Osteocyte (in vitro differentiated cells): ENCODE data around the gene IER5. TPM values are rescaled to one million over a fixed set of nuclear protein-coding genes. Genes with fewer than 3 reads are reported as not detected.

Experiments used
- DNase-seq: peaks from one replicate; pipeline ENCODE4 v3.0.0; 2021; ENCODE audit warnings: mixed read lengths; ENCODE audit not compliant: unreplicated experiment; ENCODE audit errors: extremely low spot score
- H3K27ac Mint-ChIP-seq: one replicate; pipeline ENCODE4 v1.8.0; 2021; ENCODE audit warnings: mild to moderate bottlenecking, mixed read lengths; ENCODE audit not compliant: unreplicated experiment
- H3K27me3 Mint-ChIP-seq: one replicate; pipeline ENCODE4 v1.8.0; 2021; ENCODE audit warnings: mixed read lengths; ENCODE audit not compliant: unreplicated experiment
- H3K36me3 Mint-ChIP-seq: one replicate; pipeline ENCODE4 v1.8.0; 2021; ENCODE audit warnings: mixed read lengths; ENCODE audit not compliant: unreplicated experiment
- H3K4me1 Mint-ChIP-seq: one replicate; pipeline ENCODE4 v1.8.0; 2021; ENCODE audit warnings: mixed read lengths; ENCODE audit not compliant: unreplicated experiment
- H3K4me3 Mint-ChIP-seq: one replicate; pipeline ENCODE4 v1.8.0; 2021; ENCODE audit warnings: mild to moderate bottlenecking, moderate library complexity, mixed read lengths; ENCODE audit not compliant: unreplicated experiment
- H3K9me3 Mint-ChIP-seq: one replicate; pipeline ENCODE4 v1.8.0; 2021; ENCODE audit warnings: mixed read lengths; ENCODE audit not compliant: unreplicated experiment
- CTCF ChIP-seq: fragments of 200-600 bp; sonication (generic); IDR thresholded peaks from 2 replicates; pipeline ENCODE4 v1.5.0; 2021; ENCODE audit warnings: antibody characterized with exemption, mild to moderate bottlenecking, moderate library complexity
- total RNA-seq: library from RNA; stranded (reverse); gene quantifications from 2 replicates; pipeline ENCODE4 v1.2.1, GENCODE V29; 2021

Gene IER5
- total RNA-seq, 1 donor from 2014 or later, result 29.8 TPM

- no peaks in the 10 kb centered on the region for H3K9me3 Mint-ChIP-seq
- H3K4me1 Mint-ChIP-seq, result peaks cover 42% of the 10 kb centered on the region
- H3K36me3 Mint-ChIP-seq, result no peaks in the 10 kb centered on the region
- TF ChIP-seq CTCF, result no peak
- no peak overlapping the region for H3K4me3 Mint-ChIP-seq
- H3K27me3 Mint-ChIP-seq, result no peaks in the 10 kb centered on the region
- no peak overlapping the region for H3K27ac Mint-ChIP-seq
- DNase-seq, result no peak
Measured at GRCh38 chr1:181110013-181110412, 21.5 kb downstream of the IER5 start.

DNA sequence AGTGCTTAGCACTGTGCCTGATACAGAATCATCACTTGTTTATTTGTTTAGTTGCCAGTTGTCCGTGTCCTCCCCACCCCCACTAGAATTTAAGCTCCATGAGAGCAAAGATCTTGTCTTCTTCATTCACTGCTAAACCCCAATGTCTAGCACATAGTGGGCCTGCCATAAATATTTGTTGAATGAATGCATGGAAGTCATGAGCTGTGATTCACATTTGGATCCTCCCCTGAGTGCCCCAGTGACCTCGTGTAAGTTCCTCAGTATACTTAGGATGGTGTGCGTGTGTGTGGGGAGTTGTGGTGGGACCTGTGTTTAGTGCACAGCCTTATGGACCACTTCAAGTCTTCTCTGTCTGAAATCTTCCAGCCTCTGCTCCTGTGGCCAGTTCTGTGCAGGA, 23.1 kb downstream of the IER5 start:
- no peaks in the 10 kb centered on the region for H3K9me3 Mint-ChIP-seq
- no peaks in the 10 kb centered on the region for H3K27me3 Mint-ChIP-seq
- no peak overlapping the region for H3K4me3 Mint-ChIP-seq
- no peak overlapping the region for H3K27ac Mint-ChIP-seq
- H3K4me1 Mint-ChIP-seq, result peaks cover 36% of the 10 kb centered on the region
- no peak for DNase-seq
- H3K36me3 Mint-ChIP-seq, result no peaks in the 10 kb centered on the region
- no peak for TF ChIP-seq CTCF

DNA sequence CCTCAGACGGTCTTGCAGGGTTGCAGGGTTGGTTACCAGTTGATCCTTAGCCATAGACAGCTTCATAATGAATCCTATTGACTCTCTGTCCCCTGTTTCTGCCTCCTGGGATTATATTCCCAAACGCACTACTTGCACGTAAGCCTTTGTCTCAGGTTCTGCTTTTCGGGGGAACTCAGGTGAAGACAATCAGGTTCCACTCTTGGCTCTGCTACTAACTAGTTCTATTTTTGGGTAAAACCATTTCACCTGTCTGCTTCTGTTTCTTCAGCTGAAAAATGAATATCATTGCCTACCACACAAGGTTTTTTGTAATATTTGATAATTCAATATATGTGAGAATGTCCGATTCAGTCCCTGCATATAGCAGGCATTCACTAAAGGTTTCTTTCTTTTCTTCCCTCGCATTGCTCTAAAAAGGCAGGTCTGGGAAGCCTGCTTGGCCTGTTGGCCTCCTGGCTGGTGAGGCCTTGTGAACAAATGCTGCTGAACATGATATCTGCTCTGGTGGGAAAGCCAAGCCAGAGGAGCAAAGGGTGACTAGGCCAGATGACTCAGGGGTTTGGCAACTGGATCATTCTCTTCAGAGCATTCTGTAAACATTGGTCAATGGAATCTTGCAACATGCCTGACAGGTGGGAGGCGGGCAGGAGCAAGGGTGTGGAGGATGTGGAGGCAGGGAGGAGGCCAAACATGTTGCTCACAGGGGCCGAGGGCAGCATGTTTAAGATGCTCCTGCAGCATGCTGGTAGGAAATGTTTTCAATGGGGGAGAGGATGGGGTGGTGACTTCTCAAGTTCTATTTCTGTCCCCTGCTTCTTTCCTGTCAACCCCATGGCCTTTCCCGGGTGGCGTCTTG, 23.8 kb downstream of the IER5 start:
- DNase-seq, result no peak
- no peak for TF ChIP-seq CTCF
- H3K36me3 Mint-ChIP-seq, result no peaks in the 10 kb centered on the region
- H3K4me1 Mint-ChIP-seq, result peaks cover 41% of the 10 kb centered on the region
- H3K9me3 Mint-ChIP-seq, result no peaks in the 10 kb centered on the region
- no peaks in the 10 kb centered on the region for H3K27me3 Mint-ChIP-seq
- H3K4me3 Mint-ChIP-seq, result no peak overlapping the region
- peak overlapping the region; percentile 74 for H3K27ac Mint-ChIP-seq

DNA sequence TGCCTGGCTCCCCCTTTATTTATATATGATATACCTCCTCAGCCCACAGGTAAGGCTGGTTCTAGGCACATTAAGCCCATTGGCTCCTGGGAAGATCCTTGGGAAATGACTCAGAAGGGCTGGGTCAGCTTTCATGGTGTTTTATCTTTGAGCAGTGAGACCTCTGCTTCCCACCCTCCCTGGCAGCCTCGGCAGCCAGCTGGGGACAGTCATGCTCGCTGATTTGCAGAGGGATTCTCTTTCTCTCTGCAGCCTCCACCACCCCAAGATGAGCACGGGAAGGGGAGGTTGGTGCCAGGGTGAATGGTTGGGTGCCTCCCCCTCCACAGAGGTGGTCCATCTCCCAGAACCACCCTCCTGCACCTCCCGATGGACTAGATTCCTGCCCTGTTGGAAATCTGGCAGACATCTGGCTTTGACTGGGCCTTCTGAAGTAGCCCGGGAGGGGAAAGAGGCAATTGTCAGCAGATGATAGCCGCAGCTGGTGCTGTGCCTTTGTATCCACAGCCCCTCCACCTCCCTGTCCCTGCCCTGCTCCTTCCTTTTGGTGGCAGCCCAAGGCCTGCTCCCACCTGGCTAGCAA, 24.6 kb downstream of the IER5 start:
- Mint-ChIP-seq H3K9me3 (no peaks in the 10 kb centered on the region), H3K27me3 (no peaks in the 10 kb centered on the region), H3K36me3 (no peaks in the 10 kb centered on the region), H3K4me1 (peaks cover 45% of the 10 kb centered on the region), H3K4me3 (no peak overlapping the region), H3K27ac (peak overlapping the region; percentile 74)
- DNase-seq, result no peak
- TF ChIP-seq CTCF, result no peak

- no peak overlapping the region for H3K4me3 Mint-ChIP-seq
Measured at GRCh38 chr1:181114574-181115367, 26.3 kb downstream of the IER5 start.

More at GRCh38 chr1:181114574-181115367, 26.3 kb downstream of the IER5 start:
- Mint-ChIP-seq H3K27ac (no peak overlapping the region), H3K9me3 (no peaks in the 10 kb centered on the region), H3K4me1 (peaks cover 53% of the 10 kb centered on the region), H3K27me3 (no peaks in the 10 kb centered on the region), H3K36me3 (no peaks in the 10 kb centered on the region)
- no peak for TF ChIP-seq CTCF
- DNase-seq, result no peak
